GM18870 (cell line): ENCODE results near the gene ZG16B.

Experiments used
- ATAC-seq: cut with Tn5 transposase; IDR thresholded peaks from one replicate; pipeline ENCODE4 v1.9.1; 2021; ENCODE audit warnings: moderate library complexity; ENCODE audit not compliant: unreplicated experiment

ZG16B gene

DNA sequence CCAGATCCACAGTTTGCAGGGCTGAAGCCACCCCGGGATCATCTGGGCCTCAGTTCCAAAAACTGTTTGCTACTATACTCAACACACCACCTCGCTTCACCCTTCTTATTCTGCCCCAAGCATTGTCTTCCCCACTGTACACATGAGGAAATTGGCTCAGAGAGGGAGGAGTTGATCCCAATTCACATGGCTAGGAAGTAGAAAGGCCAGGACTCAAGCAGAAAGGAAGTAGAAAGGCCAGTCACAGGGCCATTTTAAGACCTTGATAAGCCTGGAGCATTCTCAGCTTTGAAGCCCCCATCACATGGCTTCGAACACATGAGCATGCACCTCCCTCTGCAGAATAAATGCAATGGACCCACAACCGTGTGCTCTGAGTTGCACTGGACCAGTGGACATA lies 35.5 kb downstream of the ZG16B start:
- ATAC-seq, result no peak

GRCh38 chr16:2866431-2866830 lies 36.3 kb downstream of the ZG16B start:
- ATAC-seq, result no peak

DNA sequence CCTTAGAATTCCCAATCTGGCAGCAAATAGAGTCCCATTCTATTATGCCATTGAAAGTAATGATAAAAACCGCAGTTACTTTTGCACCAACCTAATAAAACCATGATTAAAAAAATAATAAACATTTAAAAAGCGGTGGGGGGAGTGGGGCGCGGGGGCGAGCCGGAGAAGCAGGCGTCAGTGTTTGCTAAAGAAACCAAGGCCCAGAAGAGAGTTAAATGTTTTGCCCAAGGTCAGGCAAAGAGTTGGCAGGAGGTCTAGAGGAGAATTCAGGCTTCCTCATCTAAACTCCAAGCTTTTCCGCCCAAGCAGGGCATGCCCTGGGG lies 37.5 kb downstream of the ZG16B start:
- ATAC-seq, result no peak

DNA sequence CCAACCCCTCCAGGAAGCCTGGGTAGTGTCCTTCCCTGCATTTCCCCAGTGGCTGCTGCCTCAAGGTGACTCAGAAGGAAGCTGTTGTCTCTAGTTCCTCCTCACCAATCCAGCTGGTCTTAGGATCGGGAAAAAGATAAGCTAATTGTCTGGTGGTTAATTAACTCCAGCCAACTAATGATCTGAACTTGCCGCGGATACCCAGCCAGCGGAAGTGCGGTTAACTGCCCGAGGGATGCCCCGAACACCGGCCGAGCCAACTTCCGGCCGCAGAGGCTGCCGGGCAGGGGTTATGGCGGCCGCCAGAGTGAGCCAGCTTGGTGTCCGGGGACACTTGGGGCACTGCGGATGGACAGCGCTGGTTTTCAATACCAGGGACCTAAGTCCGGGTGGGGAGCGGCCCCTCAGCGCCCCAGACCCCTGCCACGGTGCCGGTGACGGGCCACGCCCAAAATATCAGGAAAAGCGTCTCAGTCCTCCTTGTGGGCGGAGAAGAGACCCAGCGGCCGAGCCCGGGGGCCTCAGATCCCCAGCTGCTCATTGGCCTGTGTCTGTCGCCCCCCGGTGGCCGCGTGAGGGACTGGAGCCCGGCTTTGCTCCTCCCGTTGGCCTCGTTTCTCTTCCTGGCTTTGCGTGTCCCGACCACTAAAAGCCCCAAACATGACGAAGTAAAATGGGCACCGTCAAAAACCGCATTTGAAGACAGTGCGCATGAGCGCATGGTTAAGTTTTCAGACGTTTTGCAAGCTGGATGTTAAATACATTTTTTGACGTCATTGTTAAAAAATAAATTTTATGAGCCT lies 38.1 kb downstream of the ZG16B start:
- peak; percentile 68 for ATAC-seq

- no peak for ATAC-seq
Observed at GRCh38 chr16:2871926-2872325, 41.8 kb downstream of the ZG16B start.

DNA sequence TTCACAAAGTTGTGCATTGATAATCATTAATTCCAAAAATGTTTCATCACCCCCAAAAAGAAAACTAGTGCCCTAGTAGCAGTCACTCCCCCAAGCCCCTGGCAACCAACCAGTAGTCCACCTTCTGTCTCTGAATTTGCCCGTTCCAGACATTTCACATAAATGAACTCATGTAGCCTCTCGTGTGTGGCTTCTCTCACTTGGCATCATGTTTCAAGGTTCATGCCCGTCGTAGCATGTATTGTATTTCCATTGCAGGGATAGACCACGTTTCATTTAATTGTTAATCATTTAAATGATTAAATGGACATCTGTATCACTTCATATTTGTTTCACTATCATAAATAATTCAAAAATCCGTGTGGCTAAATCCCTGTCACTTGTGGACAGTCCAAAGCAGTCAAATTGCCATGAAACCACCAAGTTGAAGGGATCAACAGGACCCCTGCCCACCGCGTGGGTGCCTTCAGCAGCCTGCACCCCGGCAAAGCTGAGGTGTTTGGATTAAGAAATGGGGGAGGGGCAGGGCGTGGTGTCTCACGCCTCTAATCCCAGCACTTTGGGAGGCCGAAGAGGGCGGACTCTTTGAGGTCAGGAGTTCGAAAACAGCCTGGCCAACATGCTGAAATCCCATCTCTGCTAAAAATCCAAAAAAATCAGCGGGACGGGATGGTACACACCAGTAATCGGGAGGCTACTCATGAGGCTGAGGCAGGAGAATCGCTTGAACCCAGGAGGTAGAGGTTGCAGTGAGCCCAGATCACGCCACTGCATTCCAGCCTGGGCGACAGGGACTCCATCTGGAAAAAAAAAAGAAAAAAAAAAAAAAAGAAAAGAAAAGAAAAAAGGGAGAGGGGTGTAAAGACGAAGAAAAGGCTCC lies 44.2 kb downstream of the ZG16B start:
- no peak for ATAC-seq

DNA sequence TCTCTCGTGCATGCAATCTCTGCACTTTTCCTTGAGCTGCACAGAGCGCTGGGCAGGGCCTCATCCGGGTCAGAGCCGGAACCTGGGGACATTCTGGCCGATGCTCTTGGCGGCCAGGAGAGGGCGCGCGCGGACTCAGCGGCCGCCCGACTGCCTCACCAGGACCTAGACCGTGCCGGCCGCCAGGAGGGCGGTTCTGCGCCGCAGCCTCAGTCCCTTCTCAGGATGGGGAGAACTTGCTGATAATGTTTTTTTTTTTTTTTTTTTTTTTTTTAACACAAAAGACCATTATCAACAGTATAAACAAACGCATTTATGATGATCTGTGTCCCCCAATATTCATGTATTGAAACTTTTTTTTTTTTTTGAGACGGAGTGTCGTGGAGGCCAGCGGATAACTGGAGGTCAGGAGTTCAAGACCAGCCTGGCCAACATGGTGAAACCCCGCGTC lies 44.8 kb downstream of the ZG16B start:
- no peak for ATAC-seq

DNA sequence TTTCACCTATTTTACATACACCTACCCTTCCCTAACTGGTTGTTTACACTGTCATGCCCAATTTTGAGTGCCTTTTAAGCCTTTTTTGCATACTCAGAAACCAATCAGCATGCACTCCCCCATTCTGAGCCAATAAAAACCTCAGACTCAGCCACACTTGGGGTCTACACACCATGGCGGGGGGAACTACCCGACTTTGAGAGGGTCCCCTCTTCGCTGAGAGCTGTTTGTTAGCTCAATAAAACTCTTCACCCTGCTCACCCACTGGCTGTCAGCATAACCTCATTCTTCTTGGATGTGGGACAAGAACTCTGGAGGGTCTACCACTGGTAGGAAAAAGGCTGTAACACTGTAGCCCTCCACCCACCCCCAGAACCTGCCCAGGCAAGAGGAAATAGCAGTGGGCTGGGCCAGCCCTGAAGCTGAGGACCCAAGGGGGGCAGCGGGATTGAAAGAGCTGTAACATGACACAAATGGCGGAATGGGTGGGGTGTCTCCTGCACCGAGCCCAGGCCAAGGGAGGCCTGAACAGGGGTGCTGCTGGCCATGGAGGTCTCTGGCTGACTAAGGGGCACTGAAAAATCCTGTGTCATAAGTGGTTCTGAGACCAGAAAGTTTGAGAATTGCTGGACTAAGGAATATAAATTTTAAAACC lies 49.9 kb downstream of the ZG16B start:
- ATAC-seq, result no peak
